ENCODE measurements around the gene AKAP10.

DNA sequence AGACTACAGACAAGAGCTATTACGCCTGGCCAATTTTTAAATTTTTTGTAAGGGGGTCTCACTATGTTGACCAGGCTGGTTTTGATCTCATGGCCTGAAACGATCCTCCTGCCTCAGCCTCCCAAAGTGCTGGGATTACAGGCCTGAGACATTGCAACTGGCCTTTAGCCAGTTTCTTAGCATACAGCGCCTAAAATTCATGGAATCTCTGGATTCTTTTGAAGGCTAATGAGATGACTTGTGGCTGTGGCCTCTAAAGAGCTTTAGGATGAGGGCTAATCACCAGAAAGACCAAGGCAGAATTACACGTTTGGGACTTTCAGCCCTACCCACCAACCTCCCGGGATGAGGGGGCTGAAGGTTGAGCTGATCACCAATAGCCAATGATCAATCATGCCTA, 34.6 kb downstream of the AKAP10 start:
- TF ChIP-seq RAD21 (IDR thresholded peaks at IDR 0.05; ENCODE audit: insufficient read depth, low read depth, low read length) (no peak), ASH2L (IDR thresholded peaks at IDR 0.05; ENCODE audit: borderline replicate concordance, low read depth) (no peak), PBX3 (IDR thresholded peaks at IDR 0.05; ENCODE audit: insufficient replicate concordance, low read depth, low read length) (no peak), CTCF (IDR thresholded peaks at IDR 0.05 in 2 of 3, conservative IDR thresholded peaks at IDR 0.05 in 1 of 3; ENCODE audit: control insufficient read depth in 2 of 3, extremely low read depth in 1 of 3, insufficient read depth in 1 of 3, low read depth in 3 of 3, low read length in 3 of 3) (no peak), POLR2AphosphoS5 (IDR thresholded peaks at IDR 0.05; ENCODE audit: low read length) (no peak), BACH1 (IDR thresholded peaks at IDR 0.05; ENCODE audit: borderline replicate concordance) (no peak), EZH2 (IDR thresholded peaks at IDR 0.05; ENCODE audit: borderline replicate concordance, control insufficient read depth, low read depth, low read length) (no peak), CEBPB (IDR thresholded peaks at IDR 0.05; ENCODE audit: borderline replicate concordance in 1 of 2, low read depth in 2 of 2, low read length in 2 of 2) (no peak), RB1 (IDR thresholded peaks at IDR 0.05; ENCODE audit: borderline replicate concordance) (no peak)
- TF ChIP-seq, protein P1, sequence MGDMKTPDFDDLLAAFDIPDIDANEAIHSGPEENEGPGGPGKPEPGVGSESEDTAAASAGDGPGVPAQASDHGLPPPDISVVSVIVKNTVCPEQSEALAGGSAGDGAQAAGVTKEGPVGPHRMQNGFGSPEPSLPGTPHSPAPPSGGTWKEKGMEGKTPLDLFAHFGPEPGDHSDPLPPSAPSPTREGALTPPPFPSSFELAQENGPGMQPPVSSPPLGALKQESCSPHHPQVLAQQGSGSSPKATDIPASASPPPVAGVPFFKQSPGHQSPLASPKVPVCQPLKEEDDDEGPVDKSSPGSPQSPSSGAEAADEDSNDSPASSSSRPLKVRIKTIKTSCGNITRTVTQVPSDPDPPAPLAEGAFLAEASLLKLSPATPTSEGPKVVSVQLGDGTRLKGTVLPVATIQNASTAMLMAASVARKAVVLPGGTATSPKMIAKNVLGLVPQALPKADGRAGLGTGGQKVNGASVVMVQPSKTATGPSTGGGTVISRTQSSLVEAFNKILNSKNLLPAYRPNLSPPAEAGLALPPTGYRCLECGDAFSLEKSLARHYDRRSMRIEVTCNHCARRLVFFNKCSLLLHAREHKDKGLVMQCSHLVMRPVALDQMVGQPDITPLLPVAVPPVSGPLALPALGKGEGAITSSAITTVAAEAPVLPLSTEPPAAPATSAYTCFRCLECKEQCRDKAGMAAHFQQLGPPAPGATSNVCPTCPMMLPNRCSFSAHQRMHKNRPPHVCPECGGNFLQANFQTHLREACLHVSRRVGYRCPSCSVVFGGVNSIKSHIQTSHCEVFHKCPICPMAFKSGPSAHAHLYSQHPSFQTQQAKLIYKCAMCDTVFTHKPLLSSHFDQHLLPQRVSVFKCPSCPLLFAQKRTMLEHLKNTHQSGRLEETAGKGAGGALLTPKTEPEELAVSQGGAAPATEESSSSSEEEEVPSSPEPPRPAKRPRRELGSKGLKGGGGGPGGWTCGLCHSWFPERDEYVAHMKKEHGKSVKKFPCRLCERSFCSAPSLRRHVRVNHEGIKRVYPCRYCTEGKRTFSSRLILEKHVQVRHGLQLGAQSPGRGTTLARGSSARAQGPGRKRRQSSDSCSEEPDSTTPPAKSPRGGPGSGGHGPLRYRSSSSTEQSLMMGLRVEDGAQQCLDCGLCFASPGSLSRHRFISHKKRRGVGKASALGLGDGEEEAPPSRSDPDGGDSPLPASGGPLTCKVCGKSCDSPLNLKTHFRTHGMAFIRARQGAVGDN (IDR thresholded peaks at IDR 0.05), result no peak
